COLO829 (cell line): ENCODE results near the gene GPRC5D.

ENCODE experiments used
- DNase-seq: peaks from one replicate; pipeline ENCODE4 v3.0.0; 2012; ENCODE audit warnings: low spot score

GPRC5D gene

DNA sequence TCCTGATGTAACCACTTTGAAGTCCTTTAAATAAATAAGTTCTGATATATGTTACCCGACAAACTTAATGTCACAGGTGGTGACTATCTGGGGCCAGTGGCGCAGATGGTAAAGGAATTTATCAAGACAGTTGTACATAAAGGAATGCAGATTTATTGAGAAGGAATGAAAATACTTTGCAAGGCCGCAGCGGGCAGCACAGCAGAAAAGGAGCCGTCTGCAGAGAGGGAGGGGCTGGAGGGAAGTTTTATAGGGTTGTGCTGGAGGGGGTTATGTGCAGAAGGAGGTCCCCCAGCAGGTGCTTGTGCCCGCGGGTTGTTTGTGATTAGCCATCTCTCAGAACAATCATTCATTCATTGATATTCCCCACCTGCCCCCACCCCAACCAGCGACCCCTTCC, 17.4 kb downstream of the GPRC5D start:
- no peak for DNase-seq

DNA sequence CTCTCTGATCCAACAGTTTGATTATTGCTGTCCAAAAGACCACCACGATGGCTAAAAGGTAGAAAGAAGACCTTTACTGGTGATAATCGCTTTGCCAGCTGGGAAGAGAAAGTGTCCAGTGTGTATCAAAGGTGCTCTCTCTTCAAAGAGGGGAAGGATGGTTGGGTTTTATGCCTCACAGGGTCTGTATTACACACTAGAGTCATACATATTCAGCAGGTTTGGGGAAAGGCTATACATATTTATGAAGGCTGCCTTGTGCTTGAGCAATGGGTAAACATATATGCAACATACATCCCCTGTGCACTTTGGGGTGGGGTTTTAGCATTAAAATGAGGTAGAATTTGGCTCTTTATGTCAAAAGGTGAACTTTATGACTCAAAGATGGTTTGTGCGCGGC, 18.2 kb downstream of the GPRC5D start:
- DNase-seq: no peak

DNA sequence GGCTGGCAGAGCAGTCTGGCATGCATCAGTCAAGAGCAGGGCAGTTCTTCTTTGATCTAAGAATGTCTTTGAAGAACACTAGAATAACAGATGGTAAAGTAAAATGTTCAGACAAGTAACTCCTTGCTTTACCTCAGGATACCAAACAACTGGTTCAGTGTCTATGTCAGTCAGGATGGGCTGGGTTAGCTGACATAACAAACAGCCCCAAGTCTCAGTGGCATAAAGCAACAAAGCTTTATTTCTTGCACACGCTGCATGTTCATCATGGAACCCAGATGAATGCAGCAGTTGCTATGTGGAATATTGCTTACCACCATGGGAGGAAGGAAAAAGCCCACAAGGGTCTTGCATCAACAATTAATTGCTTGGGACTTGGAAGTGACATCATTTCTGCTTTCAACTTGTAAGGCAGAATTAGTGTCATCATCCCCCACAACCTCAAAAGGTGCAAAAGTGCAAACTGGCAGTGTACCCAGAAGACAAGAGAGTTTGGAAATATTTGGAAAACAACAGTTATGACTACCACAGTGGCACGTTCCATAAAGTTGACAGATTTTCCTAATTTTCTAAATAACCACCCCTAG, 21.2 kb downstream of the GPRC5D start:
- no peak for DNase-seq

DNA sequence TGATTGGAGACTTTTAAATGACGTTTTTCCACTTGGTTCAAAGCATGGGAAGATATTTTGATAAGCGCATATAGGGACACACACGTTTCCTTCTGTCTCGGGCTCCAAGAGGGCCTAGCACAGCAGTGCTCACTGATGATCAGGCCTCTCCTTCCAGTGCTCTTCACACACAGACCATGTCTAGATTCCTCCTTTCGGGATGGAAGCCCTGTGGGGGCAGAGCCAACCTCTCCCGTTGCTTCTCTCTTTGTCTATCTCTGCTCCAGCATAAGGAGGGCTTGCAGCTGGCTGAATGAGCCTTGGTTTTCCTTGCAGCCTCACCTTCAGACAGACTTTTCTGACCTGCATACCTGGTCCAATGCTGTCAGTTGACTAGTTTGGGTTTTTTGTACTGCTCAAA, 22.3 kb downstream of the GPRC5D start:
- DNase-seq: no peak

- DNase-seq: peak; percentile 75
Measured at GRCh38 chr12:12927211-12928079, 24.5 kb downstream of the GPRC5D start.

DNA sequence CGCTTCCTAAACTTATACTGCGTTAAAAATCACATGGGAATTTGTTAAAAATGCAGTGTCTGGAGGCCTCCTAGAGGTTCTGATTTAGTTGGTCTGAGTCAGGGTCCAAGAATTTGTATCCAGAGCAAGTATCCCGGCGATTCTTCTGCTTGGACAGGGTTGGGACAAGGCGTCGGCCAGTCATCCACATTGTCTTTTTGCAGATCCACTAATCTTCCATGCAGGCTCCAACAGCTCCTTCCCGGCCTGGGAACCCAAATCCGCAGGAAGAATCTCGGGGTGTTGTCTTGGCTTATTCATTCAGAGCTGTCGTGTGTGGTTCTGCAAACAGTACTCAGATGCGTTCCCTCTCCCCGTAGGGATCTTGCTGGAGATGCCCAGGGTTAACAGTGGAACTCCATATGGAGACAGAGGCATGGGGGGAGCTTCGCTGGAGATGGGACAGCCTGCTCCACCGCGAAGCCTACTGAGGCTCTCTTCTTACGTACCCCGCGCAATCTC, 25.3 kb downstream of the GPRC5D start:
- DNase-seq: no peak

DNA sequence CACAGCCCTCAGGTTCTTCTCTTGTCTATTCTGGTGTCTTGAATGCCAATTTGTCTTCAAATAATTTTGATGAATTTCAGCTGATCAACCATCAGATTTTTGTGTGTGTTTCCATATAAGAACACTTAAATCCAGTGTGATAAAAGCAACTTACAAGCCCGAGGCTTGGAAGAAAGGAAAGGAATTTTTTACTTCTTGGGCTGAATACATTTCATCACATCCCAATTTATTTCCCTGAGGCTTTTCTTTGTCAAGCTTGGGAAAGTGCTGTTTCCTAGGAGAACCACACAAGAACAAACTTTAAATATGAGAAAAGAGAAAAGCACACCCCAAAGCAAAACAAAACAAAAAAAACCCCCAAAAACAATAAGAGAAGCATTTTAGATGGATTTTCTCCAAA, 26.6 kb downstream of the GPRC5D start:
- DNase-seq: no peak

DNA sequence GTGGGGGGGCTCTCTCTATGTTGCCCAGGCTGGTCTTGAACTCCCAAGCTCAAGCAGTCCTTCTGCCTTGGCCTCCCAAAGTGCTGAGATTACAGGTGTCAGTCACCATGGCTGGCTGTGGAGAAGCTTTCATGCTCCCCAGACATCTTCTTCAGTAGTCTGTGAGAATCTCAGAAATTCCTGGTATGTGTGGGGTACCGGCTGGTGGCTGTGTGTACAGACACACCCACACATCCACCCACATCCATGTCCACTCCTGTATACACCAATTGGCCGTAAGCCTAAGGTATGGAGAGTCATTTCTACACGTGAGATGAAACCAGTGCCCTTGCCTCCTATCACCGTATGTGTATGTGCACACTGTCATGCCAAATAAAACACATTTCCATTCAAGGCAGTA, 27.8 kb downstream of the GPRC5D start:
- DNase-seq: no peak

DNA sequence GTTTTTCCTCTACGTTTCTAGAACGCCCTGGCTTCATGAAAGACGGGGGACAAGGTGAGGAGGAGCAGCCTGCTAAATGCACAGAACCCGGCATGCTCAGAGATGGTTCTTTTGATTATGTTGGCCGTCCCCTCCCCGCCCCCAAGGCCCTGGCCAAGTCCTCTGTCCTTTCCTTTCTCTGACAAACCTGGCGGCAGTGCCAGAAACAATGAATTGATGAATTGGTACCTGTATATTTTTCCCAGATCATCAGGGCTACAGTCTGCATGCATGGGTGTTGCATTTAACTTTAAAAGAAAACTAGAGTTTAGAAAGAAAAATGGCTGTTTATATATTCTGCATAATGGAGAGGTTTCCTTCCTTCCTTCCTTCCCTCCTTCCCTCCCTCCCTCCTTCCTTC, 29.0 kb downstream of the GPRC5D start:
- DNase-seq: no peak

DNA sequence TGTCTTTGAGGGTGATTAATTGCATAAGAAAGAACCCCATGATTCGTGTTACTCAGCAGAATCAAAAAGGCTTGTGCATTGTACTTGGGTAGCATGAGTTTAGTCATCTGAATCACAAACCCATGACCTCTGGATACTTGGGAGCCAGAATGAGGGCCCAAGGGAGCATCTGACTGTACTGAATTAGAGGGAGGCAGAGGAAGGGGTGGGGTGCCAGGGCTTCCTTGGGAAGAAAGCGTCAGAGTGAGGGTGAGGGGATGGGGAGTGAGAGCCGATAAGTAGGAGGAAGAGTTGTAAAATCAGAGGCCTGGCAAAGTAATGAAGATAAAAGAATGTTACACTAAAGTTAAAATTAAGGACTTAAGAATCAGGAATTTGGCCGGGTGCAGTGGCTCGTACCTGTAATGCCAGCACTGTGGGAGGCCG, 29.8 kb downstream of the GPRC5D start:
- DNase-seq: peak; percentile 96

- DNase-seq: no peak
Measured at GRCh38 chr12:12919666-12920435, 32.1 kb downstream of the GPRC5D start.

DNA sequence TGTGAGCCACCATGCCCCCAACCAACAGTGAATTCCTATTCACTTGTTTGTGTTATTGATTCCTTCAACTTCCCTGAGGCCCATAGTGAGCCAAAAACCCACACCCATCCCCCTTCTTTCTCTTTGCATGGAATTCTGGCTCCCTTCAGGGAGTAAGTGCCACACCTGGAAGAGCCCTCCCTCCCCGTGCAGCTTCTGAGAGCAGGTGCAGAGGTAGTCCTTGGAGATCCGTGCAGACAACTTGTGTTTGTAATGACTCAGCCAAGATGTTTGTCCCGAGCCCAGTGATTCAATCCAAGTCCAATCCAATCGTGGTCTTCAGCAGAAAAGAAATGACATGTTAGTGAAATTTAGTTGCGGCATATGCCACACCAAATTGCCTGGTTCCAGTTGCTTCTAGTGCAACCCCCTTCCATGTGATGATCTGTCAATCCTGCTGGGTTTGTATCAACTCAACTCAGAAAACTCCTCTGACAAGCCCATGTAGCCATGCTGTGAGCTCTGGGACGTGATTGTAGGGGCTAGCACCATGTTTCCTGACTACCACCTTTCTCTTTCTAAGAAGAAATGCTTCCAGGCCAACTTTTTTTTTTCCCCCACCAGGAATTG, 33.1 kb downstream of the GPRC5D start:
- no peak for DNase-seq

- no peak for DNase-seq
Measured at GRCh38 chr12:12917517-12917916, 34.5 kb downstream of the GPRC5D start.

DNA sequence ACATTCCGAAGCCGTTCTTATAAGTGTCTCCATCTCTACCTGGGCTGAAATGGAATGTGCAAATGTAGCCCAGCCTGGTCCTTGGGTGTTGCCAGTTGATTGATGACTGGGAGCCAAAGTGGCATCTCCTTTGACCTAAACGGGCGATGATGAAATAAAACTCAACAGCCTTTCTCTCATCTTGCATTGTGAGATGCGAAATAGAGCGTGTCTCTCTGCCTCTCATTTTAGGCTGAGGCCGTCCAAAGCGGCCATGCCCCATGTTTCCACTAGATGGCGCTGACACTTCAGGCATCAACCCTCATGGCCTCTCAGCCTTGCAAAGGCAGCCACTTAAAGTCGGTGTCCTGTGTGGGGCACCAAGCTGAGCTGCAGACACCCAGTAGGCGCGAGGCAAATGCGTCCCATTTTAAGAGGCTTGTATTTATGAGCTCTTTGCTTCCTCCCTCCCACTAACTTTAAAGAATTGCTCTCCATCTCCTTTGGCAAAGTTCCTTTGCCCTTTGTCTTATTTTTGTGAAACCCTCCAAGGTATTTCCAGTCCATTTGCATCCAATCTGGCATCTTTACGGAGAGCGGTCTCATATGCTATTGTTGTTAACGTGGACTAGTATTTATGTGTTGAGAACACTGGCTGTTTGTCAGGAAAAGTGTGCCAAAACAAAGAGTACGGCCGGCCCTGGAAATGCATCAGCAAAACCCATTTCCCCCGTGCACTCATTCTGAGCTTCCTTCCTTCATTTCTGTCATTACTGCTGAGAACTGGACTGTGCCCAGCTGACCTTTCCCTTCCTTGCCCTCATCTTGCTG, 35.6 kb downstream of the GPRC5D start:
- DNase-seq: peak; percentile 56

- no peak for DNase-seq
Measured at GRCh38 chr12:12915656-12916055, 36.3 kb downstream of the GPRC5D start.

GRCh38 chr12:12912711-12913110, 39.3 kb downstream of the GPRC5D start:
- no peak for DNase-seq

- DNase-seq: no peak
Measured at GRCh38 chr12:12909995-12910420, 42.0 kb downstream of the GPRC5D start.

- DNase-seq: no peak
Measured at GRCh38 chr12:12909228-12909994, 42.6 kb downstream of the GPRC5D start.

- no peak for DNase-seq
Measured at GRCh38 chr12:12908711-12909110, 43.3 kb downstream of the GPRC5D start.

DNA sequence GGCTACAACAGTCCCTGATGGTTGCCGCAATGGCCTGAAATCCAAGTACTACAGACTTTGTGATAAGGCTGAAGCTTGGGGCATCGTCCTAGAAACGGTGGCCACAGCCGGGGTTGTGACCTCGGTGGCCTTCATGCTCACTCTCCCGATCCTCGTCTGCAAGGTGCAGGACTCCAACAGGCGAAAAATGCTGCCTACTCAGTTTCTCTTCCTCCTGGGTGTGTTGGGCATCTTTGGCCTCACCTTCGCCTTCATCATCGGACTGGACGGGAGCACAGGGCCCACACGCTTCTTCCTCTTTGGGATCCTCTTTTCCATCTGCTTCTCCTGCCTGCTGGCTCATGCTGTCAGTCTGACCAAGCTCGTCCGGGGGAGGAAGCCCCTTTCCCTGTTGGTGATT, 43.7 kb downstream of the GPRC5D start:
- DNase-seq: no peak

DNA sequence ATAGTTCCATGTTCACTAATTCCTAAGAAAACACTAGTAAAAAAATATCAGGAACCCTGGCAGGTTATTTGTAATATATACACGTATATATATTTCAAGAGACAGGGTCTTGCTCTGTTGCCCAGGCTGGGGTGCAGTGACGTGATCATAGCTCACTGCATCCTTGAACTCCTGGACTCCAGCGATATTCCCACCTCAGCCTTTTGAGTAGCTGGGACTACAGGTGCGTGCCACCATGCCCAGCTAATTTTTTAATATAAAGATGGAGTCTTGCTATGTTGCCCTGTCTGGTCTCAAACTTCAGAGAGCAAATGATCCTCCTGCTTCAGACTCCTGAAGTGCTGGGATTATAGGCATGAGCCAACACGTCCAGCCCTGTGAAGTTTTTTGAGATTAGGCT, 44.4 kb downstream of the GPRC5D start:
- DNase-seq: no peak
